ENCODE measurements around the gene PIM3.

GRCh38 chr22:49922484-49922883 lies 38.1 kb upstream of the PIM3 start:
- no peak for TF ChIP-seq CTCF (IDR thresholded peaks at IDR 0.05; ENCODE audit: insufficient read depth, low read length, poor library complexity, severe bottlenecking)
- TF ChIP-seq EZH2phosphoT487 (conservative IDR thresholded peaks at IDR 0.05; ENCODE audit: low read length), result no peak

All from SU-DHL-6 (cell line).